HepG2 (cell line): ENCODE data around the gene ZBTB18. TPM values are rescaled to one million over a fixed set of nuclear protein-coding genes. Genes with fewer than 3 reads are reported as not detected.

Source experiments
- ATAC-seq: fragments of 200-7000 bp; cut with Tn5 transposase; 3 replicates; pipeline ENCODE4 v1.9.1; 2020; ENCODE audit warnings: mild to moderate bottlenecking, moderate library complexity
- BruUV-seq: library from RNA; stranded (reverse); fragments of 400-500 nt; replicated peaks from 2 replicates; lab custom pipeline; 2021; lab: Mats Ljungman, UMichigan
- CTCF ChIA-PET: fragments of 300-600 bp; formaldehyde crosslinking; extraction: SDS; loops from one replicate; lab custom pipeline; 2021; ENCODE audit warnings: low total read pairs, inconsistent platforms, low intra/inter-chr PET ratio; lab: Yijun Ruan, JAX
- POLR2A ChIA-PET: fragments of 350-600 bp; sonication (Branson Sonifier 250); formaldehyde crosslinking; loops from one replicate; lab custom pipeline; 2020; ENCODE audit warnings: antibody characterized with exemption, inconsistent platforms; lab: Yijun Ruan, JAX
- DNase-seq: peaks from one replicate; pipeline ENCODE4 v3.0.0-alpha.2; 2015; ENCODE audit warnings: low spot score
- FAIRE-seq: peaks from 3 replicates; lab custom pipeline; 2011; peaks lifted over from hg19 to GRCh38; lab: Jason Lieb, UNC
- H2AFZ ChIP-seq: one replicate; pipeline ENCODE4 v1.6.1; 2011; ENCODE audit warnings: low read length, inconsistent platforms
- H3K27ac ChIP-seq: fragments of 300-600 bp; 3 replicates; pipeline ENCODE4 v1.8.0; 2011; ENCODE audit warnings: mixed run types, mild to moderate bottlenecking, mixed read lengths, low read length, inconsistent platforms; ENCODE audit not compliant: insufficient read depth; ENCODE audit errors: extremely low read length
- H3K27me3 ChIP-seq, 2 experiments: fragments of 200-600 bp in 1 of 2; 2 replicates in 1 of 2; 3 replicates in 1 of 2; pipeline versions ENCODE4 v1.6.0 to v1.8.0; 2011; ENCODE audit warnings: low read length in 2 of 2, mild to moderate bottlenecking in 2 of 2, moderate library complexity in 2 of 2, inconsistent platforms in 1 of 2; ENCODE audit not compliant: insufficient read depth in 2 of 2, control insufficient read depth in 1 of 2
- H3K36me3 ChIP-seq, 2 experiments: fragments of 200-600 bp in 1 of 2; replicated peaks in 1 of 2; 2 replicates in 1 of 2; 3 replicates in 1 of 2; pipeline versions ENCODE4 v1.5.1 to v1.8.0; 2011; ENCODE audit warnings: low read length in 2 of 2, inconsistent platforms in 1 of 2; ENCODE audit not compliant: insufficient read depth in 2 of 2, control insufficient read depth in 1 of 2
- H3K4me1 ChIP-seq: 2 replicates; pipeline ENCODE4 v1.5.1; 2012; ENCODE audit warnings: low read length, inconsistent platforms; ENCODE audit not compliant: insufficient read depth
- H3K4me2 ChIP-seq: 2 replicates; pipeline ENCODE4 v1.6.0; 2011; ENCODE audit warnings: low read depth, low read length, inconsistent platforms
- H3K4me3 ChIP-seq, 3 experiments: fragments of 200-600 bp in 1 of 3; sonication (generic), shearing (Covaris generic) in 1 of 3; replicated peaks in 1 of 3; 2 replicates each; pipeline ENCODE4 v1.5.1; 2011 to 2016; ENCODE audit warnings: low read length in 3 of 3, inconsistent platforms in 2 of 3, low read depth in 2 of 3, mild to moderate bottlenecking in 2 of 3, control low read depth in 1 of 3, mixed read lengths in 1 of 3; ENCODE audit not compliant: insufficient read depth in 1 of 3
- H3K79me2 ChIP-seq: one replicate; pipeline ENCODE4 v1.6.1; 2011; ENCODE audit warnings: low read length, inconsistent platforms; ENCODE audit not compliant: insufficient read depth
- H3K9ac ChIP-seq: 2 replicates; pipeline ENCODE4 v1.6.0; 2011; ENCODE audit warnings: mild to moderate bottlenecking, low read depth, low read length, inconsistent platforms; ENCODE audit not compliant: insufficient read depth
- H3K9me3 ChIP-seq: 2 replicates; pipeline ENCODE4 v1.5.1; 2012; ENCODE audit warnings: mild to moderate bottlenecking, low read length
- H4K20me1 ChIP-seq: 2 replicates; pipeline ENCODE4 v1.6.0; 2011; ENCODE audit warnings: inconsistent platforms, mild to moderate bottlenecking, low read length, moderate library complexity; ENCODE audit not compliant: insufficient read depth
- MAFK ChIP-seq, 2 experiments: IDR thresholded peaks in 1 of 2; conservative IDR thresholded peaks in 1 of 2; 2 replicates each; pipeline ENCODE4 v1.6.1; 2011; ENCODE audit warnings: improper control_type of control experiment in 2 of 2, low read length in 2 of 2
- MEIS2 ChIP-seq: sonication (generic); formaldehyde crosslinking; IDR thresholded peaks from 2 replicates; pipeline ENCODE4 v1.9.0; 2021; ENCODE audit warnings: mild to moderate bottlenecking, missing genetic modification reagents
- ZNF605 ChIP-seq: sonication (generic); formaldehyde crosslinking; IDR thresholded peaks from 2 replicates; pipeline ENCODE4 v1.8.0; 2022; ENCODE audit warnings: mild to moderate bottlenecking, missing genetic modification reagents
- WGBS: methylation state at CpG from one replicate; pipeline ENCODE4 v1.1.6; 2017; ENCODE audit warnings: low lambda C conversion rate; 5-methylcytosine and 5-hydroxymethylcytosine counted together
- in situ Hi-C: cut with HindIII; loops from 2 replicates; pipeline ENCODE4 v1.10.0; 2017; ENCODE audit warnings: low pct_unique_long_range_greater_than_20kb; ENCODE audit not compliant: extremely low pct_ligation_motif_present
- intact Hi-C: fragments of 100-400 bp; cut with micrococcal nuclease; formaldehyde crosslinking; loops from one replicate; pipeline ENCODE4 v1.10.0; 2022; ENCODE audit not compliant: unreplicated experiment
- polyA plus RNA-seq, 8 experiments: library from polyadenylated mRNA; depleted of rRNA in 3 of 8; stranded (reverse) in 7 of 8; unstranded in 1 of 8; fragments of >200 nt; fragmentation: Illumina TruSeq in 4 of 8; extraction: Trizol in 4 of 8; gene quantifications; 2 replicates each; pipeline versions ENCODE4 v1.2.1 to v1.2.3, GENCODE V29; 2011 to 2016; ENCODE audit warnings: low read depth in 4 of 8, missing spikeins in 1 of 8, mixed read lengths in 1 of 8; ENCODE audit not compliant: insufficient read depth in 1 of 8
- total RNA-seq, 5 experiments: library from RNA; depleted of rRNA; stranded (reverse); fragments of >200 nt; fragmentation: Illumina TruSeq; extraction: Trizol; gene quantifications; 2 replicates each; pipeline ENCODE4 v1.2.3, GENCODE V29; 2016; ENCODE audit warnings: low read depth in 1 of 5

ZBTB18 gene
- total and polyA plus RNA-seq, 2 of the 13 experiments (the other 11 are each of a cell fraction or from before 2014, with no cell fraction given) = 3.1 to 4.3 TPM

GRCh38 chr1:244088161-244088560 is 37.1 kb downstream of the ZBTB18 start:
- Histone ChIP-seq H3K4me1 (no peaks in the 10 kb centered on the region), H4K20me1 (no peaks in the 10 kb centered on the region), H3K9me3 (no peaks in the 10 kb centered on the region), H2AFZ (no peak overlapping the region), H3K4me2 (no peak overlapping the region), H3K27me3 (peaks cover 0 to 23% of the 10 kb centered on the region in 2 experiments; a peak in 2 of 5 replicates), H3K79me2 (no peaks in the 10 kb centered on the region), H3K27ac (no peak overlapping the region), H3K4me3 (no peak overlapping the region), H3K36me3 (no peaks in the 10 kb centered on the region), H3K9ac (no peak overlapping the region)
- ChIA-PET POLR2A (no interaction called here), CTCF (no interaction called here)
- intact Hi-C loops = no loop called here
- TF ChIP-seq ZNF605 (CRISPR knock-in tag) (no peak), MEIS2 (CRISPR knock-in tag) (no peak)
- DNase-seq (no peak), ATAC-seq (no peak), FAIRE-seq (no peak)
- BruUV-seq = no TSS peak
- in situ Hi-C loops = no loop called here
- WGBS = 50% methylated on average over 6 of the region's 6 CpGs

GRCh38 chr1:244089561-244089960 is 38.5 kb downstream of the ZBTB18 start:
- no peak overlapping the region for H3K4me3 ChIP-seq
- H3K27me3 ChIP-seq = peaks cover 0 to 25% of the 10 kb centered on the region in 2 experiments; a peak in 2 of 5 replicates
- in situ Hi-C loops (no loop called here), intact Hi-C loops (no loop called here)
- no peak overlapping the region for H2AFZ ChIP-seq
- no peaks in the 10 kb centered on the region for H3K36me3 ChIP-seq
- H3K4me2 ChIP-seq = no peak overlapping the region
- TF ChIP-seq MAFK (conservative IDR thresholded peaks at IDR 0.05 in 1 of 2, IDR thresholded peaks at IDR 0.05 in 1 of 2; ENCODE audit: low read length in 2 of 2) (peak in 1 of 2 experiments; percentile 36; a peak in 2 of 4 replicates), MEIS2 (CRISPR knock-in tag) (no peak)
- H3K4me1 ChIP-seq = no peaks in the 10 kb centered on the region
- DNase-seq = no peak
- BruUV-seq = no TSS peak
- no peak overlapping the region for H3K27ac ChIP-seq
- H3K79me2 ChIP-seq = no peaks in the 10 kb centered on the region
- ChIA-PET POLR2A (no interaction called here), CTCF (no interaction called here)
- no peaks in the 10 kb centered on the region for H3K9me3 ChIP-seq
- H3K9ac ChIP-seq = no peak overlapping the region
- WGBS = 4% methylated on average over 8 of the region's 8 CpGs
- no peak for FAIRE-seq
- H4K20me1 ChIP-seq = no peaks in the 10 kb centered on the region
- ATAC-seq = no peak
